H9 (cell line): ENCODE results near the gene MRPL9. TPM values are rescaled to one million over a fixed set of nuclear protein-coding genes. Genes with fewer than 3 reads are reported as not detected.

Source experiments
- DNase-seq: peaks from one replicate; pipeline ENCODE4 v3.0.0-alpha.2; 2017
- H2AFZ ChIP-seq: one replicate; pipeline ENCODE4 v1.6.1; 2013; ENCODE audit warnings: mild to moderate bottlenecking, low read length, control low read depth, moderate library complexity
- H2AK5ac ChIP-seq: 2 replicates; pipeline ENCODE4 v1.6.1; 2013; ENCODE audit warnings: low read length, control low read depth, mixed read lengths; ENCODE audit not compliant: insufficient read length
- H2BK120ac ChIP-seq: one replicate; pipeline ENCODE4 v1.6.1; 2013; ENCODE audit warnings: low read depth, mild to moderate bottlenecking, low read length, control low read depth, inconsistent platforms; ENCODE audit not compliant: poor library complexity, severe bottlenecking
- H2BK12ac ChIP-seq: 2 replicates; pipeline ENCODE4 v1.6.1; 2013; ENCODE audit warnings: low read length, control low read depth, mixed read lengths, low read depth; ENCODE audit not compliant: insufficient read length
- H2BK15ac ChIP-seq: 2 replicates; pipeline ENCODE4 v1.6.1; 2013; ENCODE audit warnings: low read depth, low read length, control low read depth
- H2BK20ac ChIP-seq: one replicate; pipeline ENCODE4 v1.6.1; 2013; ENCODE audit warnings: low read depth, mild to moderate bottlenecking, low read length, control low read depth, inconsistent platforms; ENCODE audit not compliant: poor library complexity, severe bottlenecking
- H2BK5ac ChIP-seq: 2 replicates; pipeline ENCODE4 v1.6.1; 2013; ENCODE audit warnings: low read length, control low read depth, mixed read lengths; ENCODE audit not compliant: insufficient read length
- H3K14ac ChIP-seq: 2 replicates; pipeline ENCODE4 v1.6.1; 2013; ENCODE audit warnings: low read length, control low read depth; ENCODE audit not compliant: insufficient read depth
- H3K18ac ChIP-seq: 2 replicates; pipeline ENCODE4 v1.6.1; 2013; ENCODE audit warnings: low read depth, mild to moderate bottlenecking, mixed read lengths, low read length, control low read depth; ENCODE audit not compliant: insufficient read length
- H3K23ac ChIP-seq: 2 replicates; pipeline ENCODE4 v1.6.1; 2013; ENCODE audit warnings: low read length, control low read depth, mixed read lengths, low read depth; ENCODE audit not compliant: insufficient read length
- H3K23me2 ChIP-seq: 2 replicates; pipeline ENCODE4 v1.6.1; 2013; ENCODE audit warnings: low read depth, mild to moderate bottlenecking, mixed read lengths, low read length, control low read depth; ENCODE audit not compliant: insufficient read length, poor library complexity, severe bottlenecking
- H3K27ac ChIP-seq: 2 replicates; pipeline ENCODE4 v1.5.1; 2013; ENCODE audit warnings: low read length, control low read depth, mixed read lengths, low read depth; ENCODE audit not compliant: insufficient read length
- H3K27me3 ChIP-seq: 2 replicates; pipeline ENCODE4 v1.6.1; 2013; ENCODE audit warnings: low read length, control low read depth, inconsistent platforms; ENCODE audit not compliant: insufficient read depth
- H3K4ac ChIP-seq: 2 replicates; pipeline ENCODE4 v1.6.1; 2013; ENCODE audit warnings: low read depth, mild to moderate bottlenecking, control low read depth, inconsistent platforms, low read length, moderate library complexity
- H3K4me1 ChIP-seq: 2 replicates; pipeline ENCODE4 v1.6.1; 2013; ENCODE audit warnings: low read length, control low read depth, inconsistent platforms; ENCODE audit not compliant: insufficient read depth
- H3K4me2 ChIP-seq: 2 replicates; pipeline ENCODE4 v1.6.1; 2013; ENCODE audit warnings: low read length, control low read depth, mixed read lengths; ENCODE audit not compliant: insufficient read length, insufficient read depth
- H3K56ac ChIP-seq: 2 replicates; pipeline ENCODE4 v1.6.1; 2013; ENCODE audit warnings: low read depth, mild to moderate bottlenecking, mixed read lengths, low read length, control low read depth; ENCODE audit not compliant: insufficient read length
- H3K79me1 ChIP-seq: 2 replicates; pipeline ENCODE4 v1.6.1; 2013; ENCODE audit warnings: low read depth, mild to moderate bottlenecking, moderate library complexity, low read length, control low read depth, inconsistent platforms; ENCODE audit not compliant: insufficient read depth, poor library complexity, severe bottlenecking
- H3K79me2 ChIP-seq: 2 replicates; pipeline ENCODE4 v1.6.1; 2013; ENCODE audit warnings: low read length, control low read depth, inconsistent platforms; ENCODE audit not compliant: insufficient read depth
- H3K9ac ChIP-seq: 2 replicates; pipeline ENCODE4 v1.6.1; 2013; ENCODE audit warnings: low read length, control low read depth, mixed read lengths; ENCODE audit not compliant: insufficient read length; ENCODE audit errors: extremely low read depth
- H3K9me3 ChIP-seq: one replicate; pipeline ENCODE4 v1.6.1; 2013; ENCODE audit warnings: low read depth, low read length, inconsistent platforms; ENCODE audit not compliant: control insufficient read depth
- H3T11ph ChIP-seq: one replicate; pipeline ENCODE4 v1.6.1; 2013; ENCODE audit warnings: mild to moderate bottlenecking, low read length, control low read depth, inconsistent platforms
- H4K20me1 ChIP-seq: one replicate; pipeline ENCODE4 v1.6.1; 2013; ENCODE audit not compliant: control insufficient read depth, insufficient read length, insufficient read depth
- H4K5ac ChIP-seq: 2 replicates; pipeline ENCODE4 v1.6.1; 2013; ENCODE audit warnings: low read depth, mild to moderate bottlenecking, mixed read lengths, low read length, control low read depth; ENCODE audit not compliant: insufficient read length
- H4K8ac ChIP-seq: replicated peaks from 2 replicates; pipeline ENCODE4 v1.6.1; 2013; ENCODE audit warnings: low read length, control low read depth, mixed read lengths, low read depth; ENCODE audit not compliant: insufficient read length
- H4K91ac ChIP-seq: 2 replicates; pipeline ENCODE4 v1.6.1; 2013; ENCODE audit warnings: low read depth, mild to moderate bottlenecking, moderate library complexity, mixed read lengths, low read length, control low read depth; ENCODE audit not compliant: insufficient read length
- H3K27ac Mint-ChIP-seq, 3 experiments: 2 replicates in 2 of 3; 3 replicates in 1 of 3; pipeline ENCODE4 v1.8.0; 2020 to 2021; ENCODE audit warnings: mixed read lengths in 3 of 3, mild to moderate bottlenecking in 1 of 3, moderate library complexity in 1 of 3
- H3K27me3 Mint-ChIP-seq: 2 replicates; pipeline ENCODE4 v1.8.0; 2021; ENCODE audit warnings: low read depth, mild to moderate bottlenecking, moderate library complexity, mixed read lengths
- H3K36me3 Mint-ChIP-seq, 3 experiments: 2 replicates in 2 of 3; 3 replicates in 1 of 3; pipeline ENCODE4 v1.8.0; 2020 to 2021; ENCODE audit warnings: low read depth in 3 of 3, mixed read lengths in 3 of 3; ENCODE audit not compliant: insufficient read depth in 1 of 3
- H3K4me1 Mint-ChIP-seq, 2 experiments: 2 replicates each; pipeline ENCODE4 v1.8.0; 2020; ENCODE audit warnings: mixed read lengths in 2 of 2
- H3K4me3 Mint-ChIP-seq, 2 experiments: 2 replicates in 1 of 2; 3 replicates in 1 of 2; pipeline ENCODE4 v1.8.0; 2020 to 2021; ENCODE audit warnings: mild to moderate bottlenecking in 2 of 2, mixed read lengths in 2 of 2, moderate library complexity in 1 of 2
- H3K9me3 Mint-ChIP-seq, 2 experiments: 2 replicates in 1 of 2; 3 replicates in 1 of 2; pipeline ENCODE4 v1.8.0; 2020; ENCODE audit warnings: mild to moderate bottlenecking in 2 of 2, mixed read lengths in 2 of 2, moderate library complexity in 1 of 2
- WGBS: extraction: QIAGEN DNeasy Blood & Tissue Kit; methylation state at CpG from one replicate; pipeline ENCODE4 v1.1.7; 2013; ENCODE audit warnings: missing lambda C conversion rate, low lambda C conversion rate, mixed read lengths; ENCODE audit not compliant: insufficient read length; ENCODE audit errors: extremely low coverage; 5-methylcytosine and 5-hydroxymethylcytosine counted together
- total RNA-seq: library from RNA; stranded (reverse); gene quantifications from 2 replicates; pipeline ENCODE4 v1.2.1, GENCODE V29; 2021
- TF ChIP-seq, protein P1 (sequence below): fragments of 200-600 bp; sonication (generic); conservative IDR thresholded peaks from 3 replicates; pipeline ENCODE4 v1.8.0; 2021; ENCODE audit warnings: antibody characterized with exemption, mild to moderate bottlenecking

The MRPL9 gene
- total RNA-seq, 1 experiment from 2014 or later, result 102 TPM

GRCh38 chr1:151790071-151790939 is 27.0 kb upstream of the MRPL9 start, which contains the start of gene TDRKH:
TDRKH (minus strand) TSS chr1:151790500; CDS start chr1:151783022, 7,478 bp downstream.
- H3K4ac ChIP-seq, result no peak within 1 kb of the TSS
- H3K27me3 ChIP-seq, result no peaks in the 10 kb centered on the region
- no peaks in the 10 kb centered on the region for H3K9me3 ChIP-seq
- no peaks in the 10 kb centered on the region for H3K79me1 ChIP-seq
- H4K8ac ChIP-seq, result no peak within 1 kb of the TSS
- peaks cover 3% of the 10 kb centered on the region for H3K23me2 ChIP-seq
- TF ChIP-seq, protein P1, sequence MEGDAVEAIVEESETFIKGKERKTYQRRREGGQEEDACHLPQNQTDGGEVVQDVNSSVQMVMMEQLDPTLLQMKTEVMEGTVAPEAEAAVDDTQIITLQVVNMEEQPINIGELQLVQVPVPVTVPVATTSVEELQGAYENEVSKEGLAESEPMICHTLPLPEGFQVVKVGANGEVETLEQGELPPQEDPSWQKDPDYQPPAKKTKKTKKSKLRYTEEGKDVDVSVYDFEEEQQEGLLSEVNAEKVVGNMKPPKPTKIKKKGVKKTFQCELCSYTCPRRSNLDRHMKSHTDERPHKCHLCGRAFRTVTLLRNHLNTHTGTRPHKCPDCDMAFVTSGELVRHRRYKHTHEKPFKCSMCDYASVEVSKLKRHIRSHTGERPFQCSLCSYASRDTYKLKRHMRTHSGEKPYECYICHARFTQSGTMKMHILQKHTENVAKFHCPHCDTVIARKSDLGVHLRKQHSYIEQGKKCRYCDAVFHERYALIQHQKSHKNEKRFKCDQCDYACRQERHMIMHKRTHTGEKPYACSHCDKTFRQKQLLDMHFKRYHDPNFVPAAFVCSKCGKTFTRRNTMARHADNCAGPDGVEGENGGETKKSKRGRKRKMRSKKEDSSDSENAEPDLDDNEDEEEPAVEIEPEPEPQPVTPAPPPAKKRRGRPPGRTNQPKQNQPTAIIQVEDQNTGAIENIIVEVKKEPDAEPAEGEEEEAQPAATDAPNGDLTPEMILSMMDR, result peak; percentile 54; the same call in 2 of the 3 replicates
- H3K23ac ChIP-seq, result no peak within 1 kb of the TSS
- peak within 1 kb of the TSS; percentile 94 for H3K4me2 ChIP-seq
- no peak within 1 kb of the TSS for H2AK5ac ChIP-seq
- H3K9me3 Mint-ChIP-seq, result no peaks in the 10 kb centered on the region; a peak in 2 of 5 replicates
- H3K4me3 Mint-ChIP-seq, result peak within 1 kb of the TSS; percentile 90 to 93
- peak; percentile 100 for DNase-seq
- H3K36me3 Mint-ChIP-seq, result peaks cover 0 to 4% (median 0%) of the 10 kb centered on the region in 3 experiments; a peak in 2 of 7 replicates
- H3K56ac ChIP-seq, result no peak within 1 kb of the TSS
- no CpG with 5 or more reads among the region's 58 CpGs for WGBS
- peak within 1 kb of the TSS; percentile 70 for H3K9ac ChIP-seq
- no peaks in the 10 kb centered on the region for H4K20me1 ChIP-seq
- no peak within 1 kb of the TSS for H3K18ac ChIP-seq
- H3T11ph ChIP-seq, result no peak within 1 kb of the TSS
- H3K4me1 Mint-ChIP-seq, result peaks cover 14 to 18% of the 10 kb centered on the region in 2 experiments
- H3K4me1 ChIP-seq, result no peaks in the 10 kb centered on the region; the same call in 1 of the 2 replicates
- no peaks in the 10 kb centered on the region for H3K27me3 Mint-ChIP-seq
- no peak within 1 kb of the TSS for H3K27ac ChIP-seq
- no peak within 1 kb of the TSS for H4K5ac ChIP-seq
- no peak within 1 kb of the TSS for H2AFZ ChIP-seq
- H3K79me2 ChIP-seq, result no peaks in the 10 kb centered on the region
- peak within 1 kb of the TSS; percentile 80 to 85 (median 83); a peak in 6 of 7 replicates for H3K27ac Mint-ChIP-seq
- H2BK15ac ChIP-seq, result no peak within 1 kb of the TSS
- no peak within 1 kb of the TSS for H2BK12ac ChIP-seq
- H4K91ac ChIP-seq, result no peak within 1 kb of the TSS
- no peak within 1 kb of the TSS for H2BK5ac ChIP-seq
- no peak within 1 kb of the TSS for H2BK120ac ChIP-seq
- no peak within 1 kb of the TSS for H2BK20ac ChIP-seq
- 0 out of 2 replicates have a peak within 1 kb of the TSS, but pooled peaks have one; percentile 63 for H3K14ac ChIP-seq
